Measurements from ENCODE around the gene CLN3. TPM values are rescaled to one million over a fixed set of nuclear protein-coding genes. Genes with fewer than 3 reads are reported as not detected.

Gene CLN3
- total and polyA plus RNA-seq, 9 of the 15 experiments (the other 6 are each of a cell fraction or from before 2014, with no cell fraction given): 2.5 to 27.1 (median 11.6) TPM

DNA sequence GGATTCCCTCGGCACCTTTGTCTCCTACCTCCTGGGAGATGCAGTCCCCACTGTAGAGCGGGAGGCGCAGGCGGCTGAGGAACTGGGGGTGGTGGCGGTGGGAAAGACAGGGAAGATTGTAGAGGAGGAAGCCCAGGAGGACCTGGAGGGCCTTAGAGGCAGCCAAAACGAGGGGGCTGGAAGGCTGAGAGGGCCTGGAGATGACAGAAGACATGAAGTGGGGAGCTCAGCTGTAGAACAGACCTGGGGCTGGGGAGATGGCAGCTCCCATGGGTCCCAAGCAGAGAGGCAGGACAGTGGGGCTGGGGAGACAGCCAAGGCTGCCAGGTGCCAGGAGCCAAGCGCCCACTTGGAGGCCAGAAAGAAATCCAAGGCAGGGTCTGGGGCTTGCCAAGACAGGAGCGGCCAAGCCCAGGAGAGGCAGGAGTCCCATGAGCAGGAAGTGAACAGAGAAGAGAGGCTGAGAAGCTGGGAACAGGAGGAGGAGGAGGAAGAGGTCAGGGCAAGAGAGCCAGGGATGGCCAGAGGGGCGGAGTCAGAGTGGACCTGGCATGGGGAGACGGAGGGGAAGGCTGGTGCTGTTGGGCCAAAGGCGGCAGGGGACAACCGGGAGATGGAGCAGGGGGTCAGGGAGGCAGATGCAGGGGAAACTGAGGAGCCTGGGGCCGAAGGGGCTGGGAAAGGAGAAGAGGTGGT is 3.4 kb upstream of the CLN3 start (continued):
- TF ChIP-seq, protein P1, sequence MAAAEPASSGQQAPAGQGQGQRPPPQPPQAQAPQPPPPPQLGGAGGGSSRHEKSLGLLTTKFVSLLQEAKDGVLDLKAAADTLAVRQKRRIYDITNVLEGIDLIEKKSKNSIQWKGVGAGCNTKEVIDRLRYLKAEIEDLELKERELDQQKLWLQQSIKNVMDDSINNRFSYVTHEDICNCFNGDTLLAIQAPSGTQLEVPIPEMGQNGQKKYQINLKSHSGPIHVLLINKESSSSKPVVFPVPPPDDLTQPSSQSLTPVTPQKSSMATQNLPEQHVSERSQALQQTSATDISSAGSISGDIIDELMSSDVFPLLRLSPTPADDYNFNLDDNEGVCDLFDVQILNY (CRISPR knock-in tag; IDR thresholded peaks at IDR 0.05): no peak
- TF ChIP-seq, protein P2, sequence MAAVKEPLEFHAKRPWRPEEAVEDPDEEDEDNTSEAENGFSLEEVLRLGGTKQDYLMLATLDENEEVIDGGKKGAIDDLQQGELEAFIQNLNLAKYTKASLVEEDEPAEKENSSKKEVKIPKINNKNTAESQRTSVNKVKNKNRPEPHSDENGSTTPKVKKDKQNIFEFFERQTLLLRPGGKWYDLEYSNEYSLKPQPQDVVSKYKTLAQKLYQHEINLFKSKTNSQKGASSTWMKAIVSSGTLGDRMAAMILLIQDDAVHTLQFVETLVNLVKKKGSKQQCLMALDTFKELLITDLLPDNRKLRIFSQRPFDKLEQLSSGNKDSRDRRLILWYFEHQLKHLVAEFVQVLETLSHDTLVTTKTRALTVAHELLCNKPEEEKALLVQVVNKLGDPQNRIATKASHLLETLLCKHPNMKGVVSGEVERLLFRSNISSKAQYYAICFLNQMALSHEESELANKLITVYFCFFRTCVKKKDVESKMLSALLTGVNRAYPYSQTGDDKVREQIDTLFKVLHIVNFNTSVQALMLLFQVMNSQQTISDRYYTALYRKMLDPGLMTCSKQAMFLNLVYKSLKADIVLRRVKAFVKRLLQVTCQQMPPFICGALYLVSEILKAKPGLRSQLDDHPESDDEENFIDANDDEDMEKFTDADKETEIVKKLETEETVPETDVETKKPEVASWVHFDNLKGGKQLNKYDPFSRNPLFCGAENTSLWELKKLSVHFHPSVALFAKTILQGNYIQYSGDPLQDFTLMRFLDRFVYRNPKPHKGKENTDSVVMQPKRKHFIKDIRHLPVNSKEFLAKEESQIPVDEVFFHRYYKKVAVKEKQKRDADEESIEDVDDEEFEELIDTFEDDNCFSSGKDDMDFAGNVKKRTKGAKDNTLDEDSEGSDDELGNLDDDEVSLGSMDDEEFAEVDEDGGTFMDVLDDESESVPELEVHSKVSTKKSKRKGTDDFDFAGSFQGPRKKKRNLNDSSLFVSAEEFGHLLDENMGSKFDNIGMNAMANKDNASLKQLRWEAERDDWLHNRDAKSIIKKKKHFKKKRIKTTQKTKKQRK (IDR thresholded peaks at IDR 0.05; ENCODE audit: borderline replicate concordance, low read depth, low read length): no peak
- TF ChIP-seq KAT8 (IDR thresholded peaks at IDR 0.05; ENCODE audit: low read depth) (no peak), EP300 (IDR thresholded peaks at IDR 0.05; ENCODE audit: low read length) (no peak), ZNF311 (CRISPR knock-in tag; IDR thresholded peaks at IDR 0.05) (no peak), SLC30A9 (CRISPR knock-in tag; IDR thresholded peaks at IDR 0.05) (no peak), NFRKB (IDR thresholded peaks at IDR 0.05; ENCODE audit: low read depth) (no peak), KDM2B (CRISPR knock-in tag; IDR thresholded peaks at IDR 0.05) (no peak), TEAD1 (CRISPR knock-in tag; IDR thresholded peaks at IDR 0.05) (0 out of 4 replicates have a peak, but pooled peaks of 1 of the 2 experiments have one; percentile 20), RBM17 (IDR thresholded peaks at IDR 0.05; ENCODE audit: borderline replicate concordance, low read depth, low read length) (no peak), DIDO1 (tag; IDR thresholded peaks at IDR 0.05; ENCODE audit: low read depth) (no peak), MYC (IDR thresholded peaks at IDR 0.05; ENCODE audit: low read depth, low read length) (no peak), MYC (CRISPR knock-in tag; IDR thresholded peaks at IDR 0.05; ENCODE audit: borderline replicate concordance, low read depth) (0 out of 2 replicates have a peak, but pooled peaks have one; percentile 29), HDAC3 (IDR thresholded peaks at IDR 0.05; ENCODE audit: borderline replicate concordance, partially characterized antibody) (no peak), TEAD2 (tag; IDR thresholded peaks at IDR 0.05) (no peak), ZNF316 (IDR thresholded peaks at IDR 0.05) (no peak), GTF2A2 (tag; IDR thresholded peaks at IDR 0.05) (no peak), MXI1 (IDR thresholded peaks at IDR 0.05; ENCODE audit: low read depth, low read length) (no peak)
- TF ChIP-seq, protein P3, sequence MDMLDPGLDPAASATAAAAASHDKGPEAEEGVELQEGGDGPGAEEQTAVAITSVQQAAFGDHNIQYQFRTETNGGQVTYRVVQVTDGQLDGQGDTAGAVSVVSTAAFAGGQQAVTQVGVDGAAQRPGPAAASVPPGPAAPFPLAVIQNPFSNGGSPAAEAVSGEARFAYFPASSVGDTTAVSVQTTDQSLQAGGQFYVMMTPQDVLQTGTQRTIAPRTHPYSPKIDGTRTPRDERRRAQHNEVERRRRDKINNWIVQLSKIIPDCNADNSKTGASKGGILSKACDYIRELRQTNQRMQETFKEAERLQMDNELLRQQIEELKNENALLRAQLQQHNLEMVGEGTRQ (CRISPR knock-in tag; IDR thresholded peaks at IDR 0.05): no peak
- TF ChIP-seq, protein P4, sequence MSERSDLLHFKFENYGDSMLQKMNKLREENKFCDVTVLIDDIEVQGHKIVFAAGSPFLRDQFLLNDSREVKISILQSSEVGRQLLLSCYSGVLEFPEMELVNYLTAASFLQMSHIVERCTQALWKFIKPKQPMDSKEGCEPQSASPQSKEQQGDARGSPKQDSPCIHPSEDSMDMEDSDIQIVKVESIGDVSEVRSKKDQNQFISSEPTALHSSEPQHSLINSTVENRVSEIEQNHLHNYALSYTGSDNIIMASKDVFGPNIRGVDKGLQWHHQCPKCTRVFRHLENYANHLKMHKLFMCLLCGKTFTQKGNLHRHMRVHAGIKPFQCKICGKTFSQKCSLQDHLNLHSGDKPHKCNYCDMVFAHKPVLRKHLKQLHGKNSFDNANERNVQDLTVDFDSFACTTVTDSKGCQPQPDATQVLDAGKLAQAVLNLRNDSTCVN (CRISPR knock-in tag; IDR thresholded peaks at IDR 0.05): 0 out of 2 replicates have a peak, but pooled peaks have one; percentile 9
- TF ChIP-seq, protein P5, sequence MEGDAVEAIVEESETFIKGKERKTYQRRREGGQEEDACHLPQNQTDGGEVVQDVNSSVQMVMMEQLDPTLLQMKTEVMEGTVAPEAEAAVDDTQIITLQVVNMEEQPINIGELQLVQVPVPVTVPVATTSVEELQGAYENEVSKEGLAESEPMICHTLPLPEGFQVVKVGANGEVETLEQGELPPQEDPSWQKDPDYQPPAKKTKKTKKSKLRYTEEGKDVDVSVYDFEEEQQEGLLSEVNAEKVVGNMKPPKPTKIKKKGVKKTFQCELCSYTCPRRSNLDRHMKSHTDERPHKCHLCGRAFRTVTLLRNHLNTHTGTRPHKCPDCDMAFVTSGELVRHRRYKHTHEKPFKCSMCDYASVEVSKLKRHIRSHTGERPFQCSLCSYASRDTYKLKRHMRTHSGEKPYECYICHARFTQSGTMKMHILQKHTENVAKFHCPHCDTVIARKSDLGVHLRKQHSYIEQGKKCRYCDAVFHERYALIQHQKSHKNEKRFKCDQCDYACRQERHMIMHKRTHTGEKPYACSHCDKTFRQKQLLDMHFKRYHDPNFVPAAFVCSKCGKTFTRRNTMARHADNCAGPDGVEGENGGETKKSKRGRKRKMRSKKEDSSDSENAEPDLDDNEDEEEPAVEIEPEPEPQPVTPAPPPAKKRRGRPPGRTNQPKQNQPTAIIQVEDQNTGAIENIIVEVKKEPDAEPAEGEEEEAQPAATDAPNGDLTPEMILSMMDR (IDR thresholded peaks at IDR 0.05 in 2 of 3, conservative IDR thresholded peaks at IDR 0.05 in 1 of 3; ENCODE audit: insufficient read depth in 2 of 3, low read depth in 1 of 3, low read length in 3 of 3): no peak
